Measurements from ENCODE around the gene GUCA1A. TPM values are rescaled to one million over a fixed set of nuclear protein-coding genes. Genes with fewer than 3 reads are reported as not detected.

The GUCA1A gene
- not detected for total RNA-seq

- Mint-ChIP-seq H3K27me3 (ENCODE audit: low read depth) (peaks cover 2% of the 10 kb centered on the region), H3K9me3 (no peaks in the 10 kb centered on the region)
Measured at GRCh38 chr6:42173101-42173500, at the start of gene GUCA1A. GUCA1A (plus strand) TSS chr6:42173364; CDS start chr6:42173614, 250 bp downstream.

GRCh38 chr6:42123379-42124103 lies 49.6 kb upstream of the GUCA1A start:
- Mint-ChIP-seq H3K4me1 (ENCODE audit: low read depth) (no peaks in the 10 kb centered on the region), H3K9me3 (no peaks in the 10 kb centered on the region), H3K4me3 (no peak overlapping the region), H3K36me3 (ENCODE audit: insufficient read depth) (no peaks in the 10 kb centered on the region), H3K27me3 (ENCODE audit: low read depth) (no peaks in the 10 kb centered on the region)
- no peak for ATAC-seq
- no peak for DNase-seq

More at GRCh38 chr6:42173101-42173500, at the start of gene GUCA1A:
- ATAC-seq (no peak), DNase-seq (no peak)
- H3K4me3 Mint-ChIP-seq, result no peak within 1 kb of the TSS
- H3K36me3 Mint-ChIP-seq (ENCODE audit: insufficient read depth), result no peaks in the 10 kb centered on the region
- H3K4me1 Mint-ChIP-seq (ENCODE audit: low read depth), result peaks cover under 1% of the 10 kb centered on the region

GRCh38 chr6:42124223-42124836 lies 48.8 kb upstream of the GUCA1A start:
- Mint-ChIP-seq H3K27me3 (ENCODE audit: low read depth) (no peaks in the 10 kb centered on the region), H3K4me3 (no peak overlapping the region), H3K4me1 (ENCODE audit: low read depth) (no peaks in the 10 kb centered on the region), H3K36me3 (ENCODE audit: insufficient read depth) (no peaks in the 10 kb centered on the region), H3K9me3 (no peaks in the 10 kb centered on the region)
- DNase-seq, result no peak
- peak in 1 of 2 donors; percentile 14 for ATAC-seq

GRCh38 chr6:42125231-42125630 lies 47.9 kb upstream of the GUCA1A start:
- ATAC-seq, result no peak
- H3K4me3 Mint-ChIP-seq, result no peak overlapping the region
- no peaks in the 10 kb centered on the region for H3K27me3 Mint-ChIP-seq (ENCODE audit: low read depth)
- H3K9me3 Mint-ChIP-seq, result no peaks in the 10 kb centered on the region
- H3K4me1 Mint-ChIP-seq (ENCODE audit: low read depth), result no peaks in the 10 kb centered on the region
- DNase-seq, result no peak
- H3K36me3 Mint-ChIP-seq (ENCODE audit: insufficient read depth), result no peaks in the 10 kb centered on the region

- Mint-ChIP-seq H3K4me1 (ENCODE audit: low read depth) (no peaks in the 10 kb centered on the region), H3K27me3 (ENCODE audit: low read depth) (no peaks in the 10 kb centered on the region), H3K9me3 (no peaks in the 10 kb centered on the region), H3K4me3 (no peak overlapping the region), H3K36me3 (ENCODE audit: insufficient read depth) (no peaks in the 10 kb centered on the region)
- no peak for ATAC-seq
- no peak for DNase-seq
Measured at GRCh38 chr6:42125663-42126062, 47.5 kb upstream of the GUCA1A start.

- H3K36me3 Mint-ChIP-seq (ENCODE audit: insufficient read depth), result no peaks in the 10 kb centered on the region
- peaks cover 2% of the 10 kb centered on the region for H3K27me3 Mint-ChIP-seq (ENCODE audit: low read depth)
- DNase-seq, result no peak
- no peak overlapping the region for H3K4me3 Mint-ChIP-seq
- H3K9me3 Mint-ChIP-seq, result no peaks in the 10 kb centered on the region
- no peak for ATAC-seq
- H3K4me1 Mint-ChIP-seq (ENCODE audit: low read depth), result no peaks in the 10 kb centered on the region
Measured at GRCh38 chr6:42128460-42129359, 44.5 kb upstream of the GUCA1A start.

- no peaks in the 10 kb centered on the region for H3K9me3 Mint-ChIP-seq
- H3K36me3 Mint-ChIP-seq (ENCODE audit: insufficient read depth), result no peaks in the 10 kb centered on the region
- no peak overlapping the region for H3K4me3 Mint-ChIP-seq
- H3K4me1 Mint-ChIP-seq (ENCODE audit: low read depth), result no peaks in the 10 kb centered on the region
- DNase-seq, result no peak
- peaks cover 2% of the 10 kb centered on the region for H3K27me3 Mint-ChIP-seq (ENCODE audit: low read depth)
- no peak for ATAC-seq
Measured at GRCh38 chr6:42129360-42129676, 43.8 kb upstream of the GUCA1A start.

- peaks cover 2% of the 10 kb centered on the region for H3K27me3 Mint-ChIP-seq (ENCODE audit: low read depth)
- H3K4me1 Mint-ChIP-seq (ENCODE audit: low read depth), result peaks cover 3% of the 10 kb centered on the region
- DNase-seq (no peak), ATAC-seq (no peak)
- no peaks in the 10 kb centered on the region for H3K36me3 Mint-ChIP-seq (ENCODE audit: insufficient read depth)
- H3K9me3 Mint-ChIP-seq, result no peaks in the 10 kb centered on the region
- no peak overlapping the region for H3K4me3 Mint-ChIP-seq
Measured at GRCh38 chr6:42131531-42131930, 41.6 kb upstream of the GUCA1A start.

GRCh38 chr6:42133926-42134325 lies 39.2 kb upstream of the GUCA1A start:
- Mint-ChIP-seq H3K9me3 (no peaks in the 10 kb centered on the region), H3K4me1 (ENCODE audit: low read depth) (peaks cover 11% of the 10 kb centered on the region), H3K4me3 (no peak overlapping the region), H3K27me3 (ENCODE audit: low read depth) (peaks cover 2% of the 10 kb centered on the region), H3K36me3 (ENCODE audit: insufficient read depth) (no peaks in the 10 kb centered on the region)
- ATAC-seq (no peak), DNase-seq (no peak)

- H3K36me3 Mint-ChIP-seq (ENCODE audit: insufficient read depth), result no peaks in the 10 kb centered on the region
- no peak for ATAC-seq
- no peak overlapping the region for H3K4me3 Mint-ChIP-seq
Measured at GRCh38 chr6:42135161-42135560, 38.0 kb upstream of the GUCA1A start.

GRCh38 chr6:42135722-42136121 lies 37.4 kb upstream of the GUCA1A start:
- DNase-seq, result no peak
- no peaks in the 10 kb centered on the region for H3K36me3 Mint-ChIP-seq (ENCODE audit: insufficient read depth)
- H3K27me3 Mint-ChIP-seq (ENCODE audit: low read depth), result peaks cover 7% of the 10 kb centered on the region
- peaks cover 11% of the 10 kb centered on the region for H3K4me1 Mint-ChIP-seq (ENCODE audit: low read depth)
- H3K9me3 Mint-ChIP-seq, result no peaks in the 10 kb centered on the region
- ATAC-seq, result no peak
- no peak overlapping the region for H3K4me3 Mint-ChIP-seq

More at GRCh38 chr6:42135161-42135560, 38.0 kb upstream of the GUCA1A start:
- peaks cover 5% of the 10 kb centered on the region for H3K27me3 Mint-ChIP-seq (ENCODE audit: low read depth)
- H3K9me3 Mint-ChIP-seq, result no peaks in the 10 kb centered on the region
- DNase-seq, result no peak
- peaks cover 11% of the 10 kb centered on the region for H3K4me1 Mint-ChIP-seq (ENCODE audit: low read depth)

- Mint-ChIP-seq H3K4me3 (no peak overlapping the region), H3K9me3 (no peaks in the 10 kb centered on the region), H3K36me3 (ENCODE audit: insufficient read depth) (no peaks in the 10 kb centered on the region), H3K4me1 (ENCODE audit: low read depth) (peaks cover 11% of the 10 kb centered on the region), H3K27me3 (ENCODE audit: low read depth) (peaks cover 17% of the 10 kb centered on the region)
- peak; percentile 80 to 84 for ATAC-seq
- no peak for DNase-seq
Measured at GRCh38 chr6:42136508-42137193, 36.5 kb upstream of the GUCA1A start.

GRCh38 chr6:42137194-42137753 lies 35.9 kb upstream of the GUCA1A start:
- Mint-ChIP-seq H3K4me1 (ENCODE audit: low read depth) (peaks cover 11% of the 10 kb centered on the region), H3K36me3 (ENCODE audit: insufficient read depth) (no peaks in the 10 kb centered on the region)

GRCh38 chr6:42138190-42138589 lies 35.0 kb upstream of the GUCA1A start:
- no peaks in the 10 kb centered on the region for H3K36me3 Mint-ChIP-seq (ENCODE audit: insufficient read depth)
- H3K27me3 Mint-ChIP-seq (ENCODE audit: low read depth), result peaks cover 23% of the 10 kb centered on the region
- no peak overlapping the region for H3K4me3 Mint-ChIP-seq
- H3K9me3 Mint-ChIP-seq, result no peaks in the 10 kb centered on the region
- H3K4me1 Mint-ChIP-seq (ENCODE audit: low read depth), result peaks cover 14% of the 10 kb centered on the region
- DNase-seq, result no peak
- no peak for ATAC-seq

More at GRCh38 chr6:42137194-42137753, 35.9 kb upstream of the GUCA1A start:
- Mint-ChIP-seq H3K9me3 (no peaks in the 10 kb centered on the region), H3K4me3 (no peak overlapping the region), H3K27me3 (ENCODE audit: low read depth) (peaks cover 17% of the 10 kb centered on the region)
- no peak for DNase-seq
- ATAC-seq, result no peak

All from activated T-cell treated with anti-CD3 and anti-CD28 coated beads, Interleukin-2, amount 50 U/mL, for 4 hours (primary cell).